ENCODE data around the gene TAMALIN.

GRCh38 chr12:51994539-51994820 lies 12.3 kb upstream of the TAMALIN start:
- TF ChIP-seq, protein P1, sequence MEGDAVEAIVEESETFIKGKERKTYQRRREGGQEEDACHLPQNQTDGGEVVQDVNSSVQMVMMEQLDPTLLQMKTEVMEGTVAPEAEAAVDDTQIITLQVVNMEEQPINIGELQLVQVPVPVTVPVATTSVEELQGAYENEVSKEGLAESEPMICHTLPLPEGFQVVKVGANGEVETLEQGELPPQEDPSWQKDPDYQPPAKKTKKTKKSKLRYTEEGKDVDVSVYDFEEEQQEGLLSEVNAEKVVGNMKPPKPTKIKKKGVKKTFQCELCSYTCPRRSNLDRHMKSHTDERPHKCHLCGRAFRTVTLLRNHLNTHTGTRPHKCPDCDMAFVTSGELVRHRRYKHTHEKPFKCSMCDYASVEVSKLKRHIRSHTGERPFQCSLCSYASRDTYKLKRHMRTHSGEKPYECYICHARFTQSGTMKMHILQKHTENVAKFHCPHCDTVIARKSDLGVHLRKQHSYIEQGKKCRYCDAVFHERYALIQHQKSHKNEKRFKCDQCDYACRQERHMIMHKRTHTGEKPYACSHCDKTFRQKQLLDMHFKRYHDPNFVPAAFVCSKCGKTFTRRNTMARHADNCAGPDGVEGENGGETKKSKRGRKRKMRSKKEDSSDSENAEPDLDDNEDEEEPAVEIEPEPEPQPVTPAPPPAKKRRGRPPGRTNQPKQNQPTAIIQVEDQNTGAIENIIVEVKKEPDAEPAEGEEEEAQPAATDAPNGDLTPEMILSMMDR (IDR thresholded peaks at IDR 0.05; ENCODE audit: low read length) = no peak
- TF ChIP-seq EZH2 (optimal IDR thresholded peaks at IDR 0.05; ENCODE audit: low read depth, low read length) = no peak

Measured in MM.1S (cell line).